Left lung (tissue), 10 donors: ENCODE results near the gene SEMA3B. TPM values are rescaled to one million over a fixed set of nuclear protein-coding genes. Genes with fewer than 3 reads are reported as not detected.
"Not testable (repeated sequence)": the region's sequence is repeated elsewhere in the genome, so short reads cannot be mapped to it uniquely, and the experiment has no call there.

ENCODE experiments used
- ATAC-seq: fragments of 200-7000 bp; cut with Tn5 transposase; one replicate; pipeline ENCODE4 v1.9.1; 2020; ENCODE audit warnings: moderate library complexity
- DNase-seq, 4 donors: peaks; one replicate each; pipeline ENCODE4 v3.0.0-alpha.2; 2013 to 2020
- H3K27ac ChIP-seq, 2 donors: fragments of 200-600 bp; sonication (generic) in 1 of 2; one replicate each; pipeline versions ENCODE4 v1.5.0 to v1.8.0; 2020 to 2021
- H3K27me3 ChIP-seq, 2 donors: fragments of 200-600 bp; sonication (generic) in 1 of 2; one replicate each; pipeline versions ENCODE4 v1.5.0 to v1.8.0; 2020 to 2021
- H3K36me3 ChIP-seq, 2 donors: fragments of 200-600 bp; sonication (generic) in 1 of 2; one replicate each; pipeline versions ENCODE4 v1.5.0 to v1.8.0; 2020 to 2021
- H3K4me1 ChIP-seq, 2 donors: fragments of 200-600 bp; one replicate each; pipeline ENCODE4 v1.8.0; 2021
- H3K4me3 ChIP-seq, 2 donors: fragments of 200-600 bp; sonication (generic) in 1 of 2; one replicate each; pipeline versions ENCODE4 v1.5.0 to v1.8.0; 2020 to 2021; ENCODE audit warnings: mild to moderate bottlenecking in 1 of 2
- H3K9me3 ChIP-seq, 2 donors: fragments of 200-600 bp; sonication (generic) in 1 of 2; one replicate each; pipeline versions ENCODE4 v1.5.0 to v1.8.0; 2020 to 2021
- CTCF ChIP-seq, 2 donors: fragments of 200-600 bp; sonication (generic) in 1 of 2; IDR thresholded peaks; one replicate each; pipeline versions ENCODE4 v1.5.0 to v1.8.0; 2021; ENCODE audit warnings: antibody characterized with exemption in 2 of 2
- intact Hi-C, 2 donors: fragments of 100-400 bp; cut with DNase I; formaldehyde crosslinking; loops; one replicate each; pipeline versions ENCODE4 v1.11.2 to v1.14.2; 2022
- polyA plus RNA-seq, 6 donors: library from polyadenylated mRNA; unstranded; fragments of 120-200 nt; gene quantifications; one replicate each; pipeline ENCODE4 v1.2.1, GENCODE V29; 2013; ENCODE audit not compliant: insufficient read length in 6 of 6
- total RNA-seq, 2 donors: library from RNA; stranded (reverse); fragmentation: NEBNext Ultra II Directional; extraction: Animal tissue kit (Norgen Biotek cat#: 25700); gene quantifications; one replicate each; pipeline ENCODE4 v1.2.1, GENCODE V29; 2021
- donor health status: DM: no; HTN: yes; CAD: no.
- donor health status: DM: no; HTN: no; CAD: no.

The SEMA3B gene
- total and polyA plus RNA-seq, 8 donors: 20.6 to 92.7 (median 28.2) TPM

DNA sequence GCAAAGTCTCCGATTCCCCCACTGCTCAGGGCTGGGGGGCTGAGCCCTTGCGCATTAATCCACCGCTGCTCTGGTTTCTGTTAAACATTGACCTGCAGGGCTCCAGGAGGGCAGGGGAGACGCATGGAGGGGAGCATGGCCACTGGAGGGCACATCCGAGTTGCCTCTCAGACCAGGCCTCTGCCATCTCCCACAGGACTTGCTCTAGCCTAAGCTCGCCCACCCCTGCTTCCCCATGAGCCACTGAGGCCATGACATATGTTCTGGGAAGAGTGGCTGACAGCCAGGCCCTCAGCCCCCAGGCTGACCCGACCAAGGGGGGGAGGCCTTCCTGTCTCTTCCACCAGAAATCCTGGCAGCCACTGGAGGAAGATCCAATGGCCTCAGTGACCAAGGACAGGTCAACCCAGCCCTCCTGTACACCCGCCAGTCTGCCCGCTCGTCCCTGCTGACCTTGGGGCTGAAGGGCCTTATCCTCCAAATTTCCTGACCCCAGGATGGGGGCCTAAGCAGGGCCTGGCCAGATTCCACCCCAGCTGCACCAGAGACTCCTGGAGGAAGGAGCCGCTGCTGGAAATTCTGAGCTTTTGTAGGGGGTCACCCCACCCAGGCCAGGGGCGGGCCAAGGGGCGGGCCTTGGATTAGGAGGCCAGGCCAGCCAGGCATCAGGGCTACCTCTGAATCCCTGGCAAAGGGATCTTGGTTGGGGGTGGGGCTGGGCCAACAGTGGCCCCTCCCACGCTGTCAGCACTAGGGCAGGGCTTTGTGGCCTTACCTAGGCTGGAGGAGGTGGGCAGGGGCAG lies 34.3 kb downstream of the SEMA3B start, which contains the start of gene HYAL1:
Gene HYAL1, minus strand, starts transcription at position 562 of the 803 bp plus-strand sequence. CDS start 618 bp downstream, outside the sequence.
- peak; percentile 63 for ATAC-seq
- intact Hi-C loops: no loop called here
- peaks cover 0 to 5% of the 10 kb centered on the region in 2 donors for H3K9me3 ChIP-seq
- peak within 1 kb of the TSS; percentile 19 to 68 for H3K4me3 ChIP-seq
- H3K36me3 ChIP-seq: no peaks in the 10 kb centered on the region
- peak in 3 of 4 donors; percentile 30 to 93 (median 80) for DNase-seq
- peaks cover 31 to 49% of the 10 kb centered on the region in 2 donors for H3K4me1 ChIP-seq
- H3K27me3 ChIP-seq: no peaks in the 10 kb centered on the region
- peak in 1 of 2 donors; percentile 10 for TF ChIP-seq CTCF (IDR thresholded peaks at IDR 0.05)
- H3K27ac ChIP-seq: peak within 1 kb of the TSS; percentile 83 to 92

- Histone ChIP-seq H3K36me3 (peaks cover 0 to 6% of the 10 kb centered on the region in 2 donors), H3K4me3 (no peak overlapping the region), H3K9me3 (peaks cover 4 to 15% of the 10 kb centered on the region in 2 donors), H3K4me1 (peaks cover 25 to 43% of the 10 kb centered on the region in 2 donors), H3K27ac (no peak overlapping the region), H3K27me3 (no peaks in the 10 kb centered on the region)
- intact Hi-C loops: no loop called here
- ATAC-seq: no peak
- no peak for TF ChIP-seq CTCF (IDR thresholded peaks at IDR 0.05)
- no peak for DNase-seq
These were observed 35.7 kb downstream of the SEMA3B start for GRCh38 chr3:50304601-50305000.

GRCh38 chr3:50312041-50312440 lies 43.1 kb downstream of the SEMA3B start:
- Histone ChIP-seq H3K9me3 (peaks cover 4 to 15% of the 10 kb centered on the region in 2 donors), H3K36me3 (peaks cover 0 to 15% of the 10 kb centered on the region in 2 donors), H3K4me1 (peaks cover 2 to 46% of the 10 kb centered on the region in 2 donors)
- H3K27ac ChIP-seq, H3K27me3 ChIP-seq, intact Hi-C loops, ATAC-seq, DNase-seq, H3K4me3 ChIP-seq: not testable (repeated sequence)

- TF ChIP-seq CTCF (IDR thresholded peaks at IDR 0.05): no peak
- no peak for DNase-seq
- intact Hi-C loops: no loop called here
- Histone ChIP-seq H3K4me3 (no peak overlapping the region), H3K27me3 (no peaks in the 10 kb centered on the region), H3K36me3 (peaks cover 0 to 32% of the 10 kb centered on the region in 2 donors), H3K27ac (peak overlapping the region; percentile 31 to 36), H3K4me1 (peaks cover 25 to 69% of the 10 kb centered on the region in 2 donors), H3K9me3 (no peaks in the 10 kb centered on the region)
- peak; percentile 8 for ATAC-seq
These were observed 45.4 kb downstream of the SEMA3B start for GRCh38 chr3:50314342-50314741.

DNA sequence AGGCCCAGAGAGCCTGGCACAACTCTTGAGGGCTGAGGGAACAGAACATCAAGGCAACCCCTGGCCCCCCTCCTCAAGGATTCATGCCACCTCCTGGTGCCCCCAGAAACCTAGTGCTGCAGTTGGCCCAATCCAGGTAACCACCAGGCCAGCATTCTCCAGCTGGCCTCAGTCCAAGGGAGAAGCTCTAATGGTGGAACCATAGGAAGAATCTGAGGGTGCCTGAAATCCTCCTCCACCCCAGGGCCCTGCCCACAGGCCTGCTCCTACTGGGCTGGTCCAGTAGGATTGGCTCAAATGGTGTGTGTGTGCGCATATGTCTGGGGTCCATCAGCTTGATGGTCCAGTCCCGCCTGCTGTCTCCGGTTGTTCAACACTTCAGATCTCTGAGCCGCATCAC lies 45.9 kb downstream of the SEMA3B start:
- no peak for DNase-seq
- peaks cover 29 to 70% of the 10 kb centered on the region in 2 donors for H3K4me1 ChIP-seq
- intact Hi-C loops: no loop called here
- no peaks in the 10 kb centered on the region for H3K27me3 ChIP-seq
- peak overlapping the region; percentile 31 to 36 for H3K27ac ChIP-seq
- H3K36me3 ChIP-seq: peaks cover 0 to 37% of the 10 kb centered on the region in 2 donors
- no peak for TF ChIP-seq CTCF (IDR thresholded peaks at IDR 0.05)
- no peak overlapping the region for H3K4me3 ChIP-seq
- no peak for ATAC-seq
- H3K9me3 ChIP-seq: no peaks in the 10 kb centered on the region
